Stimulated activated naive CD8-positive, alpha-beta T cell treated with anti-CD3 and anti-CD28 coated beads, Interleukin-15, Interleukin-2, amounts not matched to agents 100 ng/mL and 50 ng/mL, for 24 hours (primary cell): ENCODE results near the gene HOXB8.

ENCODE experiments used
- H3K27ac Mint-ChIP-seq: one replicate; pipeline ENCODE4 v1.8.0; 2021; ENCODE audit warnings: mild to moderate bottlenecking, mixed read lengths
- H3K27me3 Mint-ChIP-seq: one replicate; pipeline ENCODE4 v1.8.0; 2021; ENCODE audit warnings: mixed read lengths
- H3K36me3 Mint-ChIP-seq: one replicate; pipeline ENCODE4 v1.8.0; 2021; ENCODE audit warnings: low read depth, mixed read lengths
- H3K4me1 Mint-ChIP-seq: one replicate; pipeline ENCODE4 v1.8.0; 2021; ENCODE audit warnings: low read depth, mixed read lengths
- H3K4me3 Mint-ChIP-seq: one replicate; pipeline ENCODE4 v1.8.0; 2021; ENCODE audit warnings: mild to moderate bottlenecking, mixed read lengths
- H3K9me3 Mint-ChIP-seq: one replicate; pipeline ENCODE4 v1.8.0; 2021; ENCODE audit warnings: mixed read lengths

Gene HOXB8

GRCh38 chr17:48611213-48611612 is 3.9 kb downstream of the HOXB8 start:
- peak overlapping the region; percentile 91 for H3K4me3 Mint-ChIP-seq
- peaks cover 79% of the 10 kb centered on the region for H3K27me3 Mint-ChIP-seq
- no peaks in the 10 kb centered on the region for H3K36me3 Mint-ChIP-seq
- H3K4me1 Mint-ChIP-seq, result peaks cover 45% of the 10 kb centered on the region
- H3K9me3 Mint-ChIP-seq, result no peaks in the 10 kb centered on the region
- peak overlapping the region; percentile 89 for H3K27ac Mint-ChIP-seq

DNA sequence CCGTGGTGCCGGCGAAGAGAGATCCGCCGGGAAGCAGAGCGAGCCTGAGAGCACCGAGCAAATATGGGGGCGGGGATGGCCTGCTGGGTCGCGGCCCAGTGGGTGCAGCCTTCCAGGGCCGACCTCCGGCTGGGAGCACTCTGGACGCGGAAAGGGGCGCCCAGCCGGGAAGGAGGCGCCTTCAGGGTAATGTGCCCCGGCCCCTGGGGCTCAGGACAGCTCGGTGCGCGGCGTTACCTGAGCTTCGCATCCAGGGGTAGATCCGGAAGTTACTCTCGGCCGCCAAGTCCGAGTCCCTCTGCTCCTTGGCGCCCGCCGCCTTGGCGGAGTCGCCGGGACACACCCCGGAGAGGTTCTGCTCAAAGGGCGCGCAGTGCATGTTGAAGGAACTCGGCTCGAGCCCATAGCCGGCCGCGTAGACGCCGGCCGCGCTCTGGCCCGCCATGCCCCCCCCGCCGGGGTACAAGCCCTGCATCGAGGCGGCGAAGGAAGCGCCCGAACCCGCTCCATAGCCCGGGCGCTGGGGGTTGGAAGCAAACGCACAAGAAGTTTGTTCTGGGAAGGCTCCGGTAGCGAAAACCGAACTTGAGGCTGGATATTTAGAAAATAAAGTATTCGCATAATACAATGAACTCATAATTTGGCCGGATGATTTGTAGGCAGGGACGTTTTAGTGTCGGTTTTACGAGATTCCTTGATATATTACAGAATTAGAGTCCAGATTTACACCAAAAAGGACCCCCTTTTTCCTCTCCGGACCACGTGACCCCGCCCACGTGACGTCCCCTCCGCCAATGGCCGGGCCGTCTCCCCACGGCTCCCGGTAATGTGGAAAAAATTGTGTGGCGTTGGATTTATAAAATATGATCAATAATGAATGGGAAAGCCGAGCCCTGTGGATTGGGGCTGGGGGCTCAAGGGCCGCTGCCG is 4.5 kb downstream of the HOXB8 start, which contains the start of gene HOXB7:
TSS of gene HOXB7 (minus strand) at position 736 of the 930 bp plus-strand sequence. CDS start at position 637, 99 bp downstream.
- Mint-ChIP-seq H3K27ac (peak within 1 kb of the TSS; percentile 89), H3K36me3 (no peaks in the 10 kb centered on the region), H3K9me3 (no peaks in the 10 kb centered on the region), H3K4me3 (peak within 1 kb of the TSS; percentile 91), H3K27me3 (peaks cover 76% of the 10 kb centered on the region), H3K4me1 (peaks cover 45% of the 10 kb centered on the region)

GRCh38 chr17:48609759-48610281 is 5.3 kb downstream of the HOXB8 start:
- no peaks in the 10 kb centered on the region for H3K9me3 Mint-ChIP-seq
- peaks cover 38% of the 10 kb centered on the region for H3K4me1 Mint-ChIP-seq
- peaks cover 73% of the 10 kb centered on the region for H3K27me3 Mint-ChIP-seq
- H3K4me3 Mint-ChIP-seq, result peak overlapping the region; percentile 91
- no peak overlapping the region for H3K27ac Mint-ChIP-seq
- H3K36me3 Mint-ChIP-seq, result no peaks in the 10 kb centered on the region

- H3K9me3 Mint-ChIP-seq, result no peaks in the 10 kb centered on the region
- peak overlapping the region; percentile 35 for H3K4me3 Mint-ChIP-seq
- peaks cover 75% of the 10 kb centered on the region for H3K27me3 Mint-ChIP-seq
- no peak overlapping the region for H3K27ac Mint-ChIP-seq
- no peaks in the 10 kb centered on the region for H3K36me3 Mint-ChIP-seq
- H3K4me1 Mint-ChIP-seq, result peaks cover 32% of the 10 kb centered on the region
These were observed 6.1 kb downstream of the HOXB8 start for GRCh38 chr17:48609033-48609432.

DNA sequence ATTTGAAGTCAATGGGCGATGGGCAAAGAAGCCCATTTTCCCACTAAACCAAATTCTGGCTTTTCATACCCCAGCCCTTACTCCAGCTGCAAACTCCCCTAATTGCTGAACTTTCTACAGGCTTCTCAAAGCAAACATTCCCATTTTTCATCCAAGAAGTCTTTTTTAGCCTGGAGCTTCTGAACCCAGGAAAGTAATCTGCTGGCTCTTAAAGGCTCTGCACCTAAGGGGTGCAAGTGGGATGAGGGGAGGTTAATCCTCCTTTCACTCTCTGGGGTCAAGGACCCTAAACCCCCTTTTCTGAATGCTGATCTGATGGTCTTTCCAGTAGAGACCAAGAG is 6.6 kb downstream of the HOXB8 start:
- peaks cover 73% of the 10 kb centered on the region for H3K27me3 Mint-ChIP-seq

DNA sequence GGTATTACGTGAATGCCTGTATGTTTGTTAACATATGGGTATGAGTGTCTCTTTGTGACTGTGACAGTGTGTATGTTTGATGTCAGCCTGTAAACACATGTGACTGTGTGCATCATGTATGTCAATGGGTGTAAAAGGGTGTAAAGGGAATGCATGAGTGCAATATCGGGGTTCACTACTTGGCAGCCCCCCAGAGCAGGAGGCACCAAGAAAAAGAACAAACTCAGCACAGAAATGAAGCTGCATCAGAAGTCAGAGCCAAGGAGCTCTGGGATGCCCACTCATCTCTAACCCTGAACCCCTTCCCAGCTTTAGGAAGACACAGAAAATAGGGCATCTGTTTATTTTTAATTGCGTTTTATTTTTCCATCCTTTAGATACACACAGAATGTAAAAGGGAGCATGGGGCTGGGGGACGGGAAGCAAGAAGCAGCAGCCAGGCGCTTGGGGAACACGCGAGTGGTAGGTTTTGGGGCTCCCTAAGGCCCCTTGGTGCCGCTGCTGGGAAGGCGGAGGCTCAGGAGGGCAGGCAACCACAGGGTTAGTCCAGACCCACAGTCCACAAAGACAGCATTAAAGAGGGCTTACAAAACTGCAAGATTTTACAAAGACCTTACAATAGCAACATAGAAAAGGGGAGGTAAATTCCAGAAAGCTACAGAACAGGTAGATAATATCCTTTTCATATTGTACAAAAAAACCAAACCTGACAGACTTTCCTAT is 8.0 kb downstream of the HOXB8 start:
- no peaks in the 10 kb centered on the region for H3K9me3 Mint-ChIP-seq
- H3K27ac Mint-ChIP-seq, result no peak overlapping the region
- no peak overlapping the region for H3K4me3 Mint-ChIP-seq
- peaks cover 14% of the 10 kb centered on the region for H3K4me1 Mint-ChIP-seq
- peaks cover 74% of the 10 kb centered on the region for H3K27me3 Mint-ChIP-seq
- no peaks in the 10 kb centered on the region for H3K36me3 Mint-ChIP-seq

More for the DNA sequence above, 6.6 kb downstream of the HOXB8 start:
- H3K9me3 Mint-ChIP-seq, result no peaks in the 10 kb centered on the region
- H3K4me3 Mint-ChIP-seq, result no peak overlapping the region
- no peaks in the 10 kb centered on the region for H3K36me3 Mint-ChIP-seq
- no peak overlapping the region for H3K27ac Mint-ChIP-seq
- H3K4me1 Mint-ChIP-seq, result peaks cover 26% of the 10 kb centered on the region

DNA sequence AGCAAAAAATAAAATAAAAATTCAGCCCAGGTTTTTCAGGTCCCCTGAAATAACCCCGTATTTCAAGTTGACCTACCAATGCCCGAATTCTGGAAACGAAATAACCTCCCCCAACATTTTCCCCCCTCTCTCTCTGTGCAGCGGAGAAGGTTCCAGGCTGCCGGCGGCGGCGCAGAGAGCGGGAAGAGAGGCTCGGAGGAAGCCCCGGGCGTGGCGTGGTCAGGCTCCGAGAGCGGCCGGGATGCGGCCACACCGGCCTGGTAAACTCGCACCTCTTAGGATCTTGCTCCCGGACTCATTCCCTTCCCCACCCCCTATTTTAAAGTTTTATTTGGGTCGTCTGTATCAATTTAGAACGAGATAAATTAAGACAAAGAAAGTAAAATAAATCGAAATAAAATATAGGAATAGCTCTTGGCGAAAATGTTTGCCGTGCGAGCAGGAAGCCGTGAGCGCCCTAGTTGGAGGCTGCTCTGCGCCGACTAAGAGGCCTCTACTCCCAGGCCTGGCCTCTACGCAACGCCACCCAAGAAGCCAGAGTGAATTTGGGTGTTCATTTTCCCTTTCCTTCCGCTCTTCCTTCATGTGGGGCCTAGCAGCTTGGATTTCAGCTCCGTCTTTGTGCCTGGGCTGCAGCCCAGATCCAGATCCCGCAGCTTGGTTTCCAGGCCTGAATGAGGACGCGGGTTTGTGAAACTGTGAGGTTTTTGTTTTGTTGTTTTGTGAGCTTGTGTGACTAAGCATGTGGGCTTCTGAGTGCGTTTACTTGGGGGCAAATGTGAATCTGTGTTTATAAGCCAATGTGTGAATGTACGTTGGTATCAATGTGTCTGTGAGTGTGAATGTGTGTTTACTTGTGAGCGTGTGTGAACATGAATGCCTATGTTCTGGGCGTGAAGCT is 8.9 kb downstream of the HOXB8 start:
- Mint-ChIP-seq H3K27me3 (peaks cover 76% of the 10 kb centered on the region), H3K36me3 (no peaks in the 10 kb centered on the region), H3K27ac (no peak overlapping the region), H3K4me3 (no peak overlapping the region), H3K9me3 (no peaks in the 10 kb centered on the region), H3K4me1 (peaks cover 11% of the 10 kb centered on the region)

GRCh38 chr17:48605409-48605919 is 9.6 kb downstream of the HOXB8 start:
- no peak overlapping the region for H3K4me3 Mint-ChIP-seq

DNA sequence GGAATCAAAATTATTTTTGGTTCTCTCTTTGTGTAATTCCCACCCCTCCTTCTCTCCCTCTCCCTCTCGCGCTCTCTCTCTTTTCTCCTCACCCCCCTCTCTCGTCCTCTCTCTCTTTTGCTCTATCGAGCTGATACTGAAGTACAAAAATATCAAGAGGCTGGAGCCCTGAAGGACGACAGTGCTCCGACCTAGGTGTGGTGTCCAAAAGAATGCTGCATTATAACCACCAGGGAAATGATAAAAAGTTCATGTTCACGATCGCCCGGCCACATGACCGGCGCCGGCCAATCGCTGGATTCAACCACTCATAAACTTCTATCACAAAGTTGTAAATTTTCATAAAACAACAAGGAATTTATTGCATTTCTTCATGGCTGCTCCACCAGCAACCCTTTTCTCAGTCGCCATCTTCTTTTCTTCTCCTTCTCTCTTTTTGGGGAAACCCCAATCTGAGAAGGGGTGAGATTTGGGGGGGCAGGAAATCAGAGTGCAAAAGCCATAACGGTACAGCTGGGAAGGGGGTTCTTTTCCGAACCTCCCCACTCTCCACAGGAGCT is 10.2 kb downstream of the HOXB8 start, which contains the start of gene HOXB6:
TSS of gene HOXB6 (minus strand) at position 217 of the 560 bp plus-strand sequence. CDS start 6,836 bp downstream, outside the sequence.
- peaks cover 83% of the 10 kb centered on the region for H3K27me3 Mint-ChIP-seq
- H3K9me3 Mint-ChIP-seq, result no peaks in the 10 kb centered on the region
- H3K36me3 Mint-ChIP-seq, result no peaks in the 10 kb centered on the region
- no peak within 1 kb of the TSS for H3K27ac Mint-ChIP-seq
- H3K4me1 Mint-ChIP-seq, result peaks cover 4% of the 10 kb centered on the region
- peak within 1 kb of the TSS; percentile 31 for H3K4me3 Mint-ChIP-seq

More at GRCh38 chr17:48605409-48605919, 9.6 kb downstream of the HOXB8 start:
- H3K27ac Mint-ChIP-seq, result no peak overlapping the region
- no peaks in the 10 kb centered on the region for H3K9me3 Mint-ChIP-seq
- H3K4me1 Mint-ChIP-seq, result peaks cover 4% of the 10 kb centered on the region
- H3K27me3 Mint-ChIP-seq, result peaks cover 77% of the 10 kb centered on the region
- H3K36me3 Mint-ChIP-seq, result no peaks in the 10 kb centered on the region

GRCh38 chr17:48603959-48604769 is 10.9 kb downstream of the HOXB8 start:
- peaks cover 88% of the 10 kb centered on the region for H3K27me3 Mint-ChIP-seq
- H3K4me3 Mint-ChIP-seq, result no peak overlapping the region
- H3K9me3 Mint-ChIP-seq, result no peaks in the 10 kb centered on the region
- no peaks in the 10 kb centered on the region for H3K36me3 Mint-ChIP-seq
- peaks cover 4% of the 10 kb centered on the region for H3K4me1 Mint-ChIP-seq
- H3K27ac Mint-ChIP-seq, result no peak overlapping the region

DNA sequence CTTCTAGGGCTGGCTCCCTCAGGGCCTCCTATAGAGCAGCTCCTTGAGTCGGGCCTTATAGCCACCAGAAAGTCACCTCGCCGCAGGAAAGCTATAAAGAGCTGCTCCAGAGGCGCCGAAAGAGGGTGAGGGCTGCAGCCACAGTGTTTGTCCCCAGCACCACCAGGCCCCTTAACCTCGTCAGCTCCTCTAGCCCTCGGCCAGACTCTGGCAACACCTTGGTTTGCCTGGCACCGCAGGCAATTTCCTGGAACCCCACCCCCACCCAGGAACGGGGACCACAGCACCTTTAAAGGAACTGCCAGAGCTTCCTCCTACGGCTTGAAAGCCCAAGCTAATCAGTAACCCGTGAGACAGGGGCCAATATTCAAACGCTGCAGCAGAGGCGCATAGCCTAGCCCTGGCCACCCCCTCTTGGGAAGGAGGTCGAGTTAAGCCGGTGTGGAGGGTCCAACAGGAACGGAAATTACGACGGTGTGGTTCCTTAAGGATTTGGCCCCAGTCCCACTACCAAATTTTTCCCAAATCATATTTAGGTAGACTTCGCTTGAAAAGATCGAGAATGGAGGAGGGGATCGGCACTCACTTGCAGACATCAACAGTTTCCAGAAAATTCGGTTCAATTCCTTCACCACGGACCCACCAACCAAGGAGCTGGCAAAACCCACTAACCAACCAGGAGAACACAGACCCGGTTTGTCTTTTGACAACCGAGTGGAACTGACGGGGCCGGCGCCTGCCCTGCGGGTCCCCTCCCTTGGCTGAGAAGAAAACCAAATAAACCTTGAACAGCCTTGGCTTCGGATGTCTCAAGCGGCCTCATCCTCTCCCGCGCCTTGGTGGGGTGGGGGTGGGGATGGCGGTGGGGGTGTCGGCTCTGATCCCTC is 13.3 kb downstream of the HOXB8 start:
- H3K36me3 Mint-ChIP-seq, result no peaks in the 10 kb centered on the region
- H3K4me1 Mint-ChIP-seq, result peaks cover 24% of the 10 kb centered on the region
- peaks cover 90% of the 10 kb centered on the region for H3K27me3 Mint-ChIP-seq
- no peak overlapping the region for H3K4me3 Mint-ChIP-seq
- H3K9me3 Mint-ChIP-seq, result no peaks in the 10 kb centered on the region
- no peak overlapping the region for H3K27ac Mint-ChIP-seq

GRCh38 chr17:48601207-48601538 is 13.9 kb downstream of the HOXB8 start:
- peaks cover 30% of the 10 kb centered on the region for H3K4me1 Mint-ChIP-seq
- H3K27ac Mint-ChIP-seq, result no peak overlapping the region
- no peak overlapping the region for H3K4me3 Mint-ChIP-seq
- peaks cover 91% of the 10 kb centered on the region for H3K27me3 Mint-ChIP-seq
- H3K36me3 Mint-ChIP-seq, result no peaks in the 10 kb centered on the region
- H3K9me3 Mint-ChIP-seq, result no peaks in the 10 kb centered on the region
